Peyer's patch (tissue), 4 donors: Measurements from ENCODE around the gene SLC9A5.

Experiments
- POLR2A ChIP-seq, 2 donors: fragments of 450-650 bp; IDR thresholded peaks; one replicate each; pipeline ENCODE4 v1.5.1; 2017; ENCODE audit warnings: antibody characterized with exemption in 2 of 2, mild to moderate bottlenecking in 2 of 2, moderate library complexity in 2 of 2
- TF ChIP-seq, protein P1 (sequence below), 6 experiments: fragments of 450-650 bp in 4 of 6; fragments of 200-600 bp in 2 of 6; sonication (generic) in 1 of 6; IDR thresholded peaks; one replicate each; pipeline ENCODE4 v1.5.1; 2017 to 2019; ENCODE audit warnings: antibody characterized with exemption in 6 of 6, mild to moderate bottlenecking in 3 of 6, moderate library complexity in 1 of 6

DNA sequence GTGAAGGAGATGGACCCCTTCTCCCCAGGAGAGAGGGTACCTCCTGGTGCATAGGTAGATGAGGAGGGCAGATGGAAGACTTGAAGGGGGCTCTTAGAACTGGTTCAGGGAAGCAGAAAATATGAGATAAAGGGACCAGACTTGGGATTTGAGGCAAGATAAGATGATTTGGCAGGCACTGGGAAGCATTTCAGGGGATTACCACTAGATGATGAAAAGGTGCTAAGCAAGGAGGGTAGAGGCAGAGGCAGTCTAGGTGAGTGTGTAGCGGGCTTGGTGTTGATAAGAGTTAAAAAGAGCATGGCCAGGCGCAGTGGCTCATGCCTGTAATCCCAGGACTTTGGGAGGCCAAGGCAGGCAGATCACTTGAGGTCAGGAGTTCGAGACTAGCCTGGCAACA is 14.4 kb downstream of the SLC9A5 start:
- TF ChIP-seq POLR2A (IDR thresholded peaks at IDR 0.05): no peak
- TF ChIP-seq, protein P1, sequence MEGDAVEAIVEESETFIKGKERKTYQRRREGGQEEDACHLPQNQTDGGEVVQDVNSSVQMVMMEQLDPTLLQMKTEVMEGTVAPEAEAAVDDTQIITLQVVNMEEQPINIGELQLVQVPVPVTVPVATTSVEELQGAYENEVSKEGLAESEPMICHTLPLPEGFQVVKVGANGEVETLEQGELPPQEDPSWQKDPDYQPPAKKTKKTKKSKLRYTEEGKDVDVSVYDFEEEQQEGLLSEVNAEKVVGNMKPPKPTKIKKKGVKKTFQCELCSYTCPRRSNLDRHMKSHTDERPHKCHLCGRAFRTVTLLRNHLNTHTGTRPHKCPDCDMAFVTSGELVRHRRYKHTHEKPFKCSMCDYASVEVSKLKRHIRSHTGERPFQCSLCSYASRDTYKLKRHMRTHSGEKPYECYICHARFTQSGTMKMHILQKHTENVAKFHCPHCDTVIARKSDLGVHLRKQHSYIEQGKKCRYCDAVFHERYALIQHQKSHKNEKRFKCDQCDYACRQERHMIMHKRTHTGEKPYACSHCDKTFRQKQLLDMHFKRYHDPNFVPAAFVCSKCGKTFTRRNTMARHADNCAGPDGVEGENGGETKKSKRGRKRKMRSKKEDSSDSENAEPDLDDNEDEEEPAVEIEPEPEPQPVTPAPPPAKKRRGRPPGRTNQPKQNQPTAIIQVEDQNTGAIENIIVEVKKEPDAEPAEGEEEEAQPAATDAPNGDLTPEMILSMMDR (IDR thresholded peaks at IDR 0.05): no peak
